Left hindlimb (tissue), 1 donor: ENCODE data around the gene COTL1.

Source experiments
- DNase-seq: peaks from one replicate; pipeline ENCODE4 v3.0.0-alpha.2; 2018

COTL1 gene

GRCh38 chr16:84547546-84548061, 70.3 kb downstream of the COTL1 start:
- DNase-seq, result no peak

- no peak for DNase-seq
Observed at GRCh38 chr16:84546669-84547545, 71.0 kb downstream of the COTL1 start.

GRCh38 chr16:84545114-84545737, 72.7 kb downstream of the COTL1 start:
- DNase-seq, result no peak

- no peak for DNase-seq
Observed at GRCh38 chr16:84544031-84544773, 73.7 kb downstream of the COTL1 start.

GRCh38 chr16:84543253-84543652, 74.6 kb downstream of the COTL1 start:
- DNase-seq, result no peak

- no peak for DNase-seq
Observed at GRCh38 chr16:84541999-84542817, 75.7 kb downstream of the COTL1 start.

GRCh38 chr16:84540194-84540593, 77.7 kb downstream of the COTL1 start:
- no peak for DNase-seq

GRCh38 chr16:84538222-84538840, 79.5 kb downstream of the COTL1 start:
- DNase-seq, result no peak

GRCh38 chr16:84537491-84538151, 80.3 kb downstream of the COTL1 start:
- DNase-seq, result no peak

GRCh38 chr16:84535851-84536250, 82.0 kb downstream of the COTL1 start:
- no peak for DNase-seq

GRCh38 chr16:84535408-84535807, 82.5 kb downstream of the COTL1 start:
- DNase-seq, result no peak

GRCh38 chr16:84534815-84535214, 83.1 kb downstream of the COTL1 start:
- DNase-seq, result no peak

GRCh38 chr16:84532855-84533486, 84.9 kb downstream of the COTL1 start:
- no peak for DNase-seq

GRCh38 chr16:84532291-84532724, 85.6 kb downstream of the COTL1 start:
- peak; percentile 76 for DNase-seq

GRCh38 chr16:84531671-84532111, 86.2 kb downstream of the COTL1 start:
- DNase-seq, result no peak

- no peak for DNase-seq
Observed at GRCh38 chr16:84530590-84530989, 87.3 kb downstream of the COTL1 start.

GRCh38 chr16:84529607-84530006, 88.3 kb downstream of the COTL1 start:
- DNase-seq, result no peak

GRCh38 chr16:84528322-84528721, 89.6 kb downstream of the COTL1 start:
- DNase-seq, result no peak

GRCh38 chr16:84527532-84528269, 90.2 kb downstream of the COTL1 start:
- DNase-seq, result peak; percentile 66
